Stimulated activated CD4-positive, alpha-beta T cell treated with anti-CD3 and anti-CD28 coated beads, Interleukin-1b, Interleukin-23, amount 100 ng/mL, for 48 hours (primary cell): ENCODE measurements around the gene FSTL4.
"Not testable (repeated sequence)": the region's sequence is repeated elsewhere in the genome, so short reads cannot be mapped to it uniquely, and the experiment has no call there.

ENCODE experiments used
- DNase-seq: peaks from one replicate; pipeline ENCODE4 v3.0.0-alpha.2; 2020

The FSTL4 gene

DNA sequence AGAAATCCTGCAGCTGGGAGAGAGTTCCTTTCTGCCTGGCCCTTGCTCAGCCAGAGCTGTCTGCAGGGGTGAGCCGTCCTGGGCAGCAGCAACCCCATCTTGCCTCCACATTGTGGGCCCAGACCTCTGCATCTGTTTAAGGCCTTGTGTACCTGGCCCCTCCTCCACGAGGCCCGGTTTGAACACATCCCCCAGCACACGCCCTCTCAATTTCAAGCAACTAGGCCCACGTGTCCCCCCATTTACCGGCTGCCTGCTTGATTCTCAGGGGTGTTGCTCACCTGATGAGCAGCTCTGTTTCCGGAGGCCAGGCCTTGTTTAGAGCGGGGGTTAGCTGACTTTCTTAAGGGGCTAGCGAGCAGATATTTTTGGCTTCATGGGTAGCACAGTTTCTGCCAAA, 378.7 kb downstream of the FSTL4 start:
- no peak for DNase-seq

DNA sequence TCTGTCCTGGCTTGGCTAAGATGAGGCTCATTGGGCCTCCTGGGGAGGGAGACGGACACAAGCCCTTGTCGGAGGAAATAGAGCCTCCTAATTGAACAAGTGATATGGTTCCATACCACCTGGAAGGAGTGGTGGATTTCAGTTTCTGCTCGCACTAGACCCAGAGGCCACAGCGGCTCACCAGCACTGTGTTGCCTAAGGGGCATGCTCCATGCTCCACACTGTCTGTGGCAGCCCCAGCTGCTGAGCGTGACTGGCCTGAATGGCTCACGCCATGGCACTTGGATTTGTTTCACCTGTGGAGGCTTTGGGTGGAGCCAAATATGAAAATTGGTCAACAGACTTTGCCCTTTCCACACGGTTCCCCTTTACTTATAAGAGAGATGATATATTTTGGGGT, 379.4 kb downstream of the FSTL4 start:
- no peak for DNase-seq

DNA sequence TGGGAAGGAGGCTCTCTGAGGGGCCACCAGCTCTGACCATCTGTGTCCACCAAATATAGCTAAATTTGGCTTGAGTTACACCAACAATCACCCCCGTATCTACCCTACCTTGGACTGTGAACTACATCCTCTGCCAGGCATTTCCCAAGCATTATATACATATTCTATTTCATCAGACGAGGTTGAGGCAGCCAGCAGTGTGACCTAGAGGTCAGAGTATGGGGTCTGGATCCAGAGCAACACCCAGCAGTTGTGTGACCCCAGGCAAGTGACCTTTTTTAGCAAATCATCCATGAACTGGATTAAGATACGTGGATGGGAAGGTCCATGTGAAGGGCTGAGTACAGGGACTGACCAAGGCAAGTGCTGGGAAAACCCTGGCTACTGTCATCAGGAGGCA, 379.9 kb downstream of the FSTL4 start:
- DNase-seq, result no peak

DNA sequence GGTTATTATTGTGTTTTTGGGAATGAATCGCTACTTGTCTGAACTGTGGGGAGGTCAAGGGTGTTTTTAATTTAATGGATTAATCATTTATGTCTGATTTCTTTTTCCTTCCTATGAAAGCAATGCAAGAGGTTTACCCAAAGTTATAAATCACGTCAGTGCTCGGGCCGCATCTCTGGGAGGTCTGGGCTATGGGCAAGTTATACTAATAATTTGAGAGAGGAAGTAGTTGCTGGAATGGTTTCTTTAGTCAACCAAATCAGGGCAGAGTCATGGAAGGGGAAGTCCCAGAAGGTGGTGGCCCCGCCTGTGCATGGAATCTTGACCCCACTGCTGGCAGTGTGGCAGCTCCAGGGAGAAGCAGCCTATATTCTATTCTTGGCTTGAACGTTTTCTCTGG, 380.3 kb downstream of the FSTL4 start:
- no peak for DNase-seq

DNA sequence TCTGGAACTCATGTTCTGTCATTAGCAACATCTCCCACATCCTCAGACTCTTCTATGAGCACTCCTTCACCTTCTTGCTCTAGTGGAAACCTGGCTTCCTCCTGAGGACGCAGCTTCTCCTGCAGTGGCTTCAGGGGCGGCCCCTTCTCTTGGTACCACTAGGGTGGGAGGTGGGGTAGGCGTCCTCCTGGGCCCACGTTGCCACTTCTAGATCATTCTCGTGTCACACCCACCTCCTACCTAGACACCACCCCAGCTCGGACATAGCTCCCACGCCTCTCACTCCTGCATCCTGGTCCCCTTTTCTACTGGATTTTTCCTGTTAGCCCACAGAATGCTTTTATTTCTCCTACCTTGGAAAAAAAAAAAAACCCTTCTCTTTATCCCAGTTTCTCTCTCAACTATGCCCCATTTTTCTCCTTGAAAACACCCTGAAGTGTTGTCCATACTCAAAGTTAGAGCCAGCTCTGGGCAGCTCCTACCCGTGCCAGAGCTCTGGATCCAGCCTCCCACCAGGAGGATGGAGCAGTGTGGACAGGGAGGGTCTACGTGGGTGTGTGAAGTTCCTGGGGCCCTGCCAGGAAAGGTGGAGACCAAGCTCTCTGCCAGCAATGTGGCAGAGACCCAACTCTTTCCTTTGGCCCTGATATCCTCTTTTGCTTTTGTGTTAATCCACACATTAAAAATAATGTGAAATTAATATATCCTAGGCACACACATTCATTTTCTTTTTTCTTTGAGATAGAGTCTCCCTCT, 381.3 kb downstream of the FSTL4 start:
- no peak for DNase-seq

DNA sequence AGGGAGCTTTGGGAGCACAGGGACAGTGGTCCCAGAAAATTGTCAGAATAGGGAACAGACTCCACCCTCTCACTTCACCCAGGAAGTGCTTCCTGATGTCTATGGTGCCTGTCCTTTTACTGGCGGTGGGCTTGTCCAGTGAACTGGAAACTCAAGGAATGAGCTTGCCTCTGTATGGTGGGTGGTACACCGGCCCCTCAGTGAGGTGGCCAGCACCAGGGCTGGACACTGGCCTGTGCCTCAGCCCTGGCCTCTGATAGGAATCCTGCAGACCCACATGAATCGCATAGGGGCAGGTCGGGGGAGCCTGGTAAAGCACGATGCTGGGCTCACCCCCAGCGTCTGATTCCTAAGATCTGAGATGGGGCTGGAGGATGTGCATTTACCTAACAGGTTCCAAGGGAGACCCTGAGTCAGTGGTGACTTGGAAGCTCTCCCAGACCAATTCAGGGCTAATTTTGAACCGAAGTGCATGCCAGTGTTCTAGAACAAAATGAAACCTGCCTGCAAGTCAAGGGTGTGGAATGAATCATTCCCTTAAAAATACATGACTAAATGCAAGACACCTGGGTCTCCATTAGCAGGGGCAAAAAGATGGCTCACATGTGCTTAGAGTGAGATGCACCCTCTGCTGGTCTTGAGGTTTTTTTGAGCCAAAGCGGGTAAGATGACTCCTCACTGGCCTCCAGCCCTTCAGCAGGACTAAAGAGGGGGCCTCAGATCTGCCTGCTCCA, 382.2 kb downstream of the FSTL4 start:
- DNase-seq, result no peak

DNA sequence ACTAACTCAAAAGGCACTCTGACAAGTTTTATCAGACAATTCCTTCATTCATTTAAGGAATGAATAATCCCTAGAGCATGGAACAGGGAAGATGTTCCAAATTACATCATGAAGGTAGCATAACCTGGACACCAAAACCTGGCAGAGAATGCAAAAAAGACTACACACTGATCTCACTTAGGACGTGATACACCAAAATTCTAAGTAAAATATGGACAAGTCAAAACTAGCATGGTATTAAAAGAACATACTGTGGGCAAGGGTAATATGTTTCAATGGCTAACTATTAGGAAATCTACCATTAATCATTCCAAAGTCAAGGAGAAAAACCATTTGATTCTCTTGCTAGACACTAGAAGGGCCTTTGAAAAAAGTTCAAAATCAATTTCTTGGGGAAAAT, 384.0 kb downstream of the FSTL4 start:
- DNase-seq, result no peak

DNA sequence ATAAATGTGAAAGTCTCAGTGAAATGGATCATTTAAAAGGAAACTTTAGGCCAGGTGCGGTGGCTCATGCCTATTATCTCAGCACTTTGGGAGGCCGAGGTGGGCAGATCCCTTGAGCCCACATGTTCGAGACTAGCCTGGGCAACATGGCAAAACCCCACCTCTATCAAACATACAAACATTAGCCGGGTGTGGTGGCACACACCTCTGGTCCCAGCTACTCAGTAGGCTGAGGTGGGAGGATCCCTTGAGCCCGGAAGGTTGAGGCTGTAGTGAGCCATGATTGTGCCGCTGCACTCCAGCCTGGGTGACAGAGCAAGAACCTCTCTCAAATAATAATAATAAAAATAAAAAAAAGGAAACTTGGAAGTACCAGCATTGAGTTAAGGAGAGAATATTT, 384.4 kb downstream of the FSTL4 start:
- no peak for DNase-seq

DNA sequence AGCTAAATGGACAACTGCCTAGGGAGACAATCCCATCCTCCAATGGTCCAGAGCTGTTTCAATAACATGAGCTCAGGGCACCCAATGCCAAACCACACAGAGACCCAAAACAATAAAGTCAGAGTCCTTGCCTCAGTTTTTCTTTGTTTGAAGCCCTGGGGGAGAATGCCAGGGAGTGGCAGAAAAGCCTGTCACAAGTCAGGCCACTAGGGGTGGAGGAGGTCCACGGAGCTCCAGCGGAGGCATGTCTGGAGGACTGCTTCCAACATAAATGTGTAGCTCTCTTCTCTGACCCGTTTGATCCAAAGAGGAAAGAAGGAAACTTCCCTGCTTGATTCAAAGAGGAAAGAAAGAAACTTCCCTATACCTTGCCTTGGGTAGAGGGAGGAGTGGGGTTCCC, 385.3 kb downstream of the FSTL4 start:
- no peak for DNase-seq

DNA sequence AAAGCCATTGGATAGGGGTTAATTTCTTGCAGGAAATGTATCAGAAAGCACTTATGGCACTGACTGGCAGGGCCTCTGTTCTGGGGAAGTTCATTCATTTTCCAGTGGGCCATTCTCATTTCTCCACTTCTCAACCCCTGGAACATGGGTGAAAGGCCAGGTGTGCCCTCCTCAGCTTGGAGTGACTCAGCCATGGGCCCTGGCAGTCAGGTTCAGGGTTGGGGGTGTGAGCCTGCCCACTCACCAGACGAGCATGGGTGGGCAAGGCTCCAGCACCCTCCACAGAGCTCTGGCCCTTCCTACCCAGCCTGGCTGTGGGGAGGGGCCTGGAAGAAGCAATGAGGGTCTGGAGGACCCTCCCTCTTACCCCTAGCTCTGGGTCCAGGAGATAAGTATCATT, 386.2 kb downstream of the FSTL4 start:
- DNase-seq, result no peak

DNA sequence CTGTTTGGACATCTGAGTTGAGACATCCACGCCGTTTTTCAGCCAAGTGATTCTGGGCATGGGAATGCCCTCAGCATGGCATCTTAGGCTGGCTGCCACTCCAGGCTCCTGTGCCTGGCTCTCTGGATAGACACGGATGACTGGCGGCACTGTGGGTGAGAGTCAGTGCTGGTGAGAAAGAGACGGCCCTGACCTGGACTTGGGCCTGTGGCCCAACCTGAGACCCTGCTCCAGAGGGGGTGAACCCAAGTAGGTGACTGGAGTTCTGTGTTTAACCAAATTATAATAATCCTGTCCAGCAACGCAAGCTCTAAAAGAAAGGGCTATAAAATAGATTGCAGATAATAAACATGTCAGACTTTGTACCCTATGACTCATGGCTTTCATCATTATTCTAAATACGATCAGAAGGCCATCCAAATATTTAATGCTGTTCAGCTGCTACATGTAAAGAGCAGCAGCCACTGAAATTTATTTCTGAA, 386.6 kb downstream of the FSTL4 start:
- no peak for DNase-seq

DNA sequence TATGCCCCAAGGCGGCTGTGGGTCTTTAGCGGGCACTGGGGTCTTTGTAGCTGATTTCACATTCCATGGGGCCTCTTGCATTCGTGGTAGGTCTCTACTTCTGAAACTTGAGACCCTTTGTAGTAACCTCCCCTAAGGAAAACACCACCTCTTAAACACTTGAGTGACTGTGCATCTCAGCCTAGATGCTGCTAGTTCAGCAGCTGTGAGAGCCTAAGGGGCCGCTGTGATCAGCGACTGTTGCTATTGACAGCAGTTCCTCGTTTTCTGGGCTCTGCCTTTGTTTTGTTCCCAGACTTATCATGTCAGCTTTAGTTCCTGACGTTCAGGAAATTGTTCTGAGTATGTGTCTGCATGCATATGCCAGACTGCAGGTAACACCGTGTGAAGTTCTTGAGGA, 389.4 kb downstream of the FSTL4 start:
- DNase-seq, result no peak

DNA sequence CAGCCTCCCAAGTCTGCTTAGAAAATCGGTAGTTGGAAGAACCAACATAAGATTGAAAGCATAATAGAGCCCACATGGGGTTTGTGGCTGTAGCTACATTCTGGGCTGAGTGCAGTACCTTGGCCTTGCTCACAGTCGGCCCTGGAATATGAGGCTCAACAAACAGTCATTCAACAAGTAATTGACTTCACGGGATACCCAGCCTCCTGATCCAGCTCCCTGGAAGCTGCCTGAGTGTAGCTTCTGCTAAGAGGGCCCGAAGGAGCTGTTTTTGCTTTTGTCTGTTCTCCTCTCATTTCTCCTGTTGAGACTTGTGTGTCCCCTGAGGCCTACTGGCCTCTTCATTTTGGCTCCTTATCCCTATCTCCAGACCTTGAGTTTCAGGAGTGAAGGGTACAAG, 389.8 kb downstream of the FSTL4 start:
- no peak for DNase-seq

DNA sequence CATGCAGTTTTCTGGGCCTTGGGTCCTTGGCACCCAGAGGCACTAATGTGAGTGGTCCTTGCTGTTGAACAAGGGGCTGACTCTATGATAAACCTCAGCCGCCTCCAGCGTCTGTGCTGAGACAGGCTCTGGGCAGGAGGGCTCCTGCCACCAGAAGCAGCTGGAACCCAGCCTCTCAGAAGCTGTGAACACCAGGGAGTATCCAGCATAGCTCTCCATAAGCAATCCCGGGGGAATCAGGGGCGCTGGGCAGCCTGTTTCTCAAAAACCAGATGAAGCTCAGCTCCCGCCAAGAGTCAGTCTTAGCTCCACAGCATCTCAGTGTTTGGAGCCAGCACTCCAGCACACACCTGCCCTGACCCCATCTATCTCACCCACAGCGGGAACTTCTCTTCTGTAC, 390.3 kb downstream of the FSTL4 start:
- no peak for DNase-seq

DNA sequence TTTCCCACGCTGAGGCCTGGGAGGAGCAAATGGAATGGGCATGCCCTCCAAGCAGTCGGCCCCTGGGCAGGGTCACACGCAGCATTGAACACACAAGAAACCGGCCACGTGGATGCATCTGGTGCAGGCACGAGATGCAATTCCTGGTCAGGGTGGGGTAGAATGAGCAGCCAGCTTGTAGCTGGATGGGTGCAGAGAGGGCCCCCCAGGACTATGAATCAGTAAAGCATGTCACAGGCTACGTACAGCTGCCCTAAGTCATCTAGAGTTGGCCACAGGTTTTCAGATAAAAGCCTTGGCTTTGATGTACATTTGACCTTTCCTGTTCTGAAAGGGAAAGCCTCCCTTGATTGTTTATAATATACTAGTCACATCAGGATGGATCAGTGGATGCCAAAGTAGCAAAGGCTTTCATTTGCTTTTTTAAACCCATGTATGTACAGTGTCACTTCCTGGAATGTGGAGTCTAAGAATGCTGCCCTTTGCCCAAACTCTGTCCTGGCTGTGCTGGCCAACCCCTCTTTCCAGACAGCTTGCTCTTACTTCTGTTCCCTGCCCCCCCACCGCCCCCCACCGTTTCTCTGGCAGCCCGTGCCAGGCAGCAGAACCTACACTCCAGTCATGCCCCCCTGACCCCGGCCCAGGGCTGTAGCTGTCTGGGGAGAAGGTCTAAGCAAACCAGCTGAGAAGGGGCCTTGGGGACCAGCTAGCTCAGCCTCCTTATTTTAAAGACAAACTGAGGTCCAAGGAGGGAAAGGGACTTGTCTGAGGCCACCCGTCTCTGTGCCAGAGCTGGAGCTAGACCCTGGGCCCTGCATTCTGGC, 391.3 kb downstream of the FSTL4 start:
- no peak for DNase-seq

DNA sequence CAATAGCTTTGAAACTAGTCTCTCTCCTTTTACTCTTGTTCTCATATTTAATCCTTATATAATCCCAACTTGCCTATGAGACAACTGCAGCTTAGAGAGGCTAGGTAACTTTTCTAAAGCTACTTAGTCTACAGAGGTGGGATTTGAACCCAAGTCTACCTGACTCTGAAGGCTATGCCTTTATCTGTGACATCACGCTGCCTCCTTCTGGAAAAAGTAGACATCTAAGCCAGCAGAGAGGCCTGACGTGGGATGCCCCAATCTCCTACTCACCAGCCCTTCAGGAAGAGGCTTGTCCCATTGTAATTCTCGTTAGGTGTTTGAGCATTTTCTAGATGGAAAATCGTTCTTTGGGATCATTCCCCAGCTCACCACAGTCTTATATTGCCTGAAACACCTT, 393.0 kb downstream of the FSTL4 start:
- DNase-seq, result no peak

DNA sequence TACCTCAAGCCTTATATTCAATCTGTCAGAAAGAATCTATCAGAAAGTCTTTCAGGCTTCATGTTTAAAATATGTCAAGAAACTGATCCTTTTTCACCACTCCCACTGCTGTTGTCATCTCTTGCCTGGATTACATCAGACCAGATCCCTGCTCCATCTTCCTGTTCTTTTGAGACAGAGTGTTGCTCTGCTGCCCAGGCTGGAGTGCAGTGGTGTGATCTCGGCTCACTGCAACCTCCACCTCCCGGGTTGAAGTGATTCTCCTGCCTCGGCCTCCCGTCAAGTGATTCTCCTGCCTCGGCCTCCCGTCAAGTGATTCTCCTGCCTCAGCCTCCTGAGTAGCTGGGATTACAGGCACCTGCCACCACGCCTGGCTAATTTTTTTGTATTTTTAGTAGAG, 396.2 kb downstream of the FSTL4 start:
- not testable (repeated sequence) for DNase-seq

DNA sequence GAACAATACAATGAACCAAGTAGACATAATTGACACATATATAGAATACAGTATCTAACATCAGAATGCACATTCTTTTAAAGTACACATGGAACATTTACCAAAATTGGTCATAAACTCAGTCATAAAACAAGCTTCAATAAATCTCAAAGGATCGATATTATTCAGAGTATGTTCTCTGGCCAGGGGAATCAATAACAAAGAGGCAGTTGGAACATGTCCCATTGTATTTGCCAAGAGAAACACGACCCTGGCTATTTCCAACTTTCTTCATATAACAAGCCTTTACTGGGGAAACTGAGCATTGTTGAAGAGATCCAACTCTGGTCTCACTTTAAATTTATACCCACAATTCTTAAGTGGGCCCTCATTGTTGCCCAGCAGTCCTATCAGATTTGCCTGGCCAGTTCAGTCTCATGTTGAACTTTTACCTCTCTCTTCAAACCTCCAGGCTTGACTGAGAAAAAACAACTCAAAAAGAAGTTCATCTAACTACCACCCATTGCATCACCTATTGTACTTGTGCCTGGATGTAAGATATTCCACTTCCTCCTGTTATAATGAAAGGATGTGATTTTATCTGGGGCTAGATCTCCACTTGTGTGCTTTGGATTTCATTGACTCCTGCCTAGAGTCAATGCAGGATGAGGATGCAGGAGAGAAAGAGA, 398.1 kb downstream of the FSTL4 start:
- no peak for DNase-seq

DNA sequence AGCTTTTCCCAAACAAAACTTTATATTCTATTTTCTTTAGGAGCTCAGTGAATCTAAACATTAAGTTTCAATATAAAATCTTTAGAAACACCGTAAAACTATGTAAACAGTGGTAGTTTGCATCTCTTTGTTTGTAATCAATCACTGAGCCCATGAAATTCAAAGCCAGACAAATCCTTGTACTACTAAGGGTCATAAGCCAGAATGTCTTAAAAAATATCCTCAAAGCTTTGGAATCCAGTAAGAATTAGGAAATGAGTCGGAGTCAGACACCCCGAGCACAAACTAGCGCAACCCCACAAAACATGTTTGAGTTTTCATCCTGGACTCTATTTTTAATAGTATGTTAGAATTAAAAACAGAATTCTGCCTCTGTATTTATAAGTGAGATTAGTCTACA, 406.7 kb downstream of the FSTL4 start:
- no peak for DNase-seq

DNA sequence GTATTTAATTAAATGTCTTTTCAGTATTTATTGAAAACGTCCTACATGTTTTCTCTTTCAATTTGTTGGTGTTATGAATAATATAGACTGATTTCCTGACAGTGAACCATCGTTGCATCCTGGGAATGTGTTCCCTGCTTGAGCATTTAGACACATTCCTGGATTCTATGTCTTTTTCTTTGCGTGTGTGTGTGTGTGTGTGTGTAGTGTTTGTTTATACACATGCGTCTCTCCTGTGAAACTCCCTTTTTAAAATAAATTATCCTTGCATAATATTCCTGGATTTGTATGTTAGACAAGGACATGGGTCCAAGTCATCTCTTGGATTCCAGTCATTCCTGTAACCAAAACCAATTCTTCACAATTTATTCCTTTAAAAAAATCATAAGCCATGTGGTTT, 407.1 kb downstream of the FSTL4 start:
- DNase-seq, result no peak

DNA sequence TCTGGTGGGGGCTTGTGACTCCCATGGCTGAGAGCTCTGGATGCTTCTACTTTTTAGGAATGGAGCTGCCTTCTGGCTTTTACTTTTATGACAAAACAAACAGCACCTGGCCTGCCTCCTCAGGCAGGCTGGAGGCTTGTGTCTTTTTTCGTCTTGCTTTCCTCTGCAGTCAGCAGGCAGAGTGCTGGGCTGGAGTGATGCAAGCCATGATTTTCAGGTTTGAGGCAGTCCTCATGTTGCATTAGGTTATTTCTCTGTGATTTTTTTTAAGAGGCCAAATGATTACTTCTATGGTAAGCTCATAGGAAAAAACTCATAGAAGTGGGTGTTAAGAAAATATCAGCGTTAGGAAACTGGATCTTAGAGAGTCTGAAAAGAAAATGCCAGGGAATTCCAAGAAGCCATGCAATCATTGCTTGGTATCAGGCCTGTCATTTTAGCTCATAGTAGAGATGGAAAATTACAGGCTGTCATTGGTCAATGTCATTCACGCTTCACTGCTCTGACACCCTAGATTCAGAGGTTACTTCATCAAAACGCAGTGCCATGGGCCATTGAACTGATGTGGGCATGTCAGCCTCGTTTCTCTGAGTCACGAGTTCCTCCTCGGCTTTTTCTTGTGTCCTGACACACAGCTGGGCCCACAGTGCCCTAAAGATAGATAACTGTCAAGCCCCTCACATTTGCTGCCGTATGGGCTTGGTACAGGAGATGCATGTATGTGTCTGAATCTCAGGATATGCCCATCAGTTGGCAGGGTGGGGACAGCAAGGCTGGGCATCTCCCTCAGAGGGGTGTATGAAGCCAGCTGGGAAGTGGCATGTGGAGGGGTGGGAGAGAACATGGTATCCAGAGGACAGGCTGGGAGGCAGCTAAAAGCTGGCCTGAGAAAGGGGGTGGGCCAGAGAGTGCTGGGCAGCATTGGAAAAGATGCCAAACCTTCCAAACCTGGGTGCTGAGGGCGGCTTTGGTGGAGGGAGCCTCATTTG, 408.7 kb downstream of the FSTL4 start:
- DNase-seq, result no peak
